ENCODE measurements around the gene ZNF189.

The ZNF189 gene
- long read RNA-seq, partial matches to known transcripts = 1 of 5 reads
- long read RNA-seq, other reads (novel, unspliced or antisense) = 1 of 5 reads

GRCh38 chr9:101398068-101398929 is at the start of gene ZNF189, which contains the start of gene MRPL50:
ZNF189 (plus strand) TSS chr9:101398851; CDS start chr9:101399157, 306 bp downstream.
MRPL50 (minus strand) TSS chr9:101398618; CDS start chr9:101398592, 26 bp downstream.
- DNase-seq (ENCODE audit: low read depth in 1 of 2, low spot score in 1 of 2) = peak; percentile 96 to 99
- TF ChIP-seq GABPA (IDR thresholded peaks at IDR 0.05; ENCODE audit: low read depth) (peak; percentile 29; the same call in 1 of the 2 replicates), REST (IDR thresholded peaks at IDR 0.05; ENCODE audit: insufficient replicate concordance, low read depth) (peak; percentile 69), POLR2AphosphoS5 (IDR thresholded peaks at IDR 0.05; ENCODE audit: low read depth) (peak; percentile 93), CTCF (IDR thresholded peaks at IDR 0.05; ENCODE audit: insufficient read depth, low read length) (no peak), SPI1 (IDR thresholded peaks at IDR 0.05; ENCODE audit: borderline replicate concordance, low read depth) (no peak)

GRCh38 chr9:101350285-101350684 is 48.4 kb upstream of the ZNF189 start:
- no peak for TF ChIP-seq REST (IDR thresholded peaks at IDR 0.05; ENCODE audit: insufficient replicate concordance, low read depth)
- TF ChIP-seq SPI1 (IDR thresholded peaks at IDR 0.05; ENCODE audit: borderline replicate concordance, low read depth) = no peak
- TF ChIP-seq CTCF (IDR thresholded peaks at IDR 0.05; ENCODE audit: insufficient read depth, low read length) = no peak
- TF ChIP-seq GABPA (IDR thresholded peaks at IDR 0.05; ENCODE audit: low read depth) = no peak
- no peak overlapping the region for H3K4me3 ChIP-seq (replicated peaks; ENCODE audit: insufficient read depth, low read length)
- no peak for DNase-seq (ENCODE audit: low read depth in 1 of 2, low spot score in 1 of 2)
- H3K27me3 ChIP-seq (ENCODE audit: insufficient read depth, poor library complexity, severe bottlenecking) = no peaks in the 10 kb centered on the region
- H3K27ac ChIP-seq (replicated peaks) = no peak overlapping the region

More at GRCh38 chr9:101398068-101398929, at the start of gene ZNF189, which contains the start of gene MRPL50:
- Histone ChIP-seq H3K4me3 (replicated peaks; ENCODE audit: insufficient read depth, low read length) (peak within 1 kb of the TSS; percentile 78), H3K27ac (replicated peaks) (peak within 1 kb of the TSS; percentile 85), H3K27me3 (ENCODE audit: insufficient read depth, poor library complexity, severe bottlenecking) (no peaks in the 10 kb centered on the region)

GRCh38 chr9:101352892-101353463 is 45.7 kb upstream of the ZNF189 start:
- Histone ChIP-seq H3K27ac (replicated peaks) (no peak overlapping the region), H3K4me3 (replicated peaks; ENCODE audit: insufficient read depth, low read length) (no peak overlapping the region), H3K27me3 (ENCODE audit: insufficient read depth, poor library complexity, severe bottlenecking) (no peaks in the 10 kb centered on the region)
- DNase-seq (ENCODE audit: low read depth in 1 of 2, low spot score in 1 of 2) = no peak
- TF ChIP-seq REST (IDR thresholded peaks at IDR 0.05; ENCODE audit: insufficient replicate concordance, low read depth) (no peak), GABPA (IDR thresholded peaks at IDR 0.05; ENCODE audit: low read depth) (no peak), CTCF (IDR thresholded peaks at IDR 0.05; ENCODE audit: insufficient read depth, low read length) (no peak), SPI1 (IDR thresholded peaks at IDR 0.05; ENCODE audit: borderline replicate concordance, low read depth) (no peak), POLR2AphosphoS5 (IDR thresholded peaks at IDR 0.05; ENCODE audit: low read depth) (no peak)
